IPS DF 4.7 (cell line): ENCODE measurements around the gene SERP2.

Source experiments
- DNase-seq: peaks from one replicate; pipeline ENCODE4 v3.0.0-alpha.2; 2013; ENCODE audit warnings: low spot score; ENCODE audit errors: extremely low read depth

SERP2 gene

DNA sequence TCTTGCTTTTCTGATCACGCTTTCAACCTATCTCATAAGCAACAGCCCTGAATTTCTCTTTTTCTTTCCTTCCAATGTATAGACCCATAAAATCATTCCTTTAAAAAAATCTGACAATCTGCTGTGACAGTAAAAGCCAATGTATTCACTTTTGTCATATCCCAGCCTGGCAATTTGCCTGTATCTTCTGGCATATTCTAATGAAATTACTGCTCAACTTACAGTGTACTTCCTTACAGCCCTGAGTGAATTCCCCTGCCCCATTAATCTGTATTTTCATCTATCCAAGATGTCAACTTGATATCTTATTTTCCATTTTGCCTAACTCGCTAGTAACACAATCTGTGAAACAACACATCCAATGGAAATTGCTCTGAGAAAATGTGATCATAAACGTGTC, 18.0 kb upstream of the SERP2 start:
- DNase-seq = no peak

DNA sequence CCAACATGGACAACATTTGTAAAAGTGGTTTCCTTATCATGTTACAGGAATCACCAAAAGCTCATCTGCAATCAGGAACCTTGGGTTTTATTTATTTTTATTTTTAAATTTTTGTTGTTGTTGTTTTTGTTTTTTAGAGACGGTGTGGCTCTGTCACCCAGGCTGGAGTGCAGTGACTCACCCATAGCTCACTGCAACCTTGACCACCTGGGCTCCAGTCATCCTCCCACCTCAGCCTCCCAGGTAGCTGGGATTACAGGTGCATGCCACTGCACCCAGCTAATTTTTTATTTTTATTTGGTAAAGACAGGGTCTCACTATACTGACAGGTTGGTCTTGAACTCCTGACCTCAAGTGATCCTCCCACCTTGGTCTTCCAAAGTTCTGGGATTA, 13.6 kb upstream of the SERP2 start:
- DNase-seq = no peak

DNA sequence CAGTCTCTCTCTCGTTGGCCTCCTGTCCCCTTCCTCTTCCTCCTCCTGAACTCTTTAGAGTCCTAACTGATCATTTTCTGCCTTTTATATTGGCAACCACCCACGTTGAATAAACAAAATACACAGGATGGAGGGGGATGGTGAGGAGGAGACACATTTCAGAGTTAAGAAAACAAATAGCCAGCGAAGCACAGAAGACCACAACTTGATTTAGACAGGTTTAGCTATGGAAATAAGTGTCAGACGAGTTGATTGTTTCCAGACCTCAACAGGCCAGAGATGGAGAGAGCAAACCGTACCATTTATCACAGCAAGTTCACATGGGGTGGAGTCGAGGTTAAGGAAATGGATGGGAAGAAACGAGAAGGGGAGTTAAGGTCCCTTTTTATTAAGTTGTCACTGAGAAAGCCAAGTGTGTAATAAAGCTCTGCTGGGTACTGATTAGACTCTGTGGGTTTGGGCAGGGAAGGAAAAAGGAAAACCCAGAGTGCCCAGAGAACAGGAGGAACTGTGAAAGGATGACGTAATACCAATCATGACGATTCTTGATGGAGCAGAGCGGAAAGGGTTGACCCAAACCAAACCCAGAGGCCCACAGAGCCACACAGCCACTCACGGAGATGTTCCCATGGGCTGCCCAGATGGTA, 11.1 kb upstream of the SERP2 start:
- no peak for DNase-seq

DNA sequence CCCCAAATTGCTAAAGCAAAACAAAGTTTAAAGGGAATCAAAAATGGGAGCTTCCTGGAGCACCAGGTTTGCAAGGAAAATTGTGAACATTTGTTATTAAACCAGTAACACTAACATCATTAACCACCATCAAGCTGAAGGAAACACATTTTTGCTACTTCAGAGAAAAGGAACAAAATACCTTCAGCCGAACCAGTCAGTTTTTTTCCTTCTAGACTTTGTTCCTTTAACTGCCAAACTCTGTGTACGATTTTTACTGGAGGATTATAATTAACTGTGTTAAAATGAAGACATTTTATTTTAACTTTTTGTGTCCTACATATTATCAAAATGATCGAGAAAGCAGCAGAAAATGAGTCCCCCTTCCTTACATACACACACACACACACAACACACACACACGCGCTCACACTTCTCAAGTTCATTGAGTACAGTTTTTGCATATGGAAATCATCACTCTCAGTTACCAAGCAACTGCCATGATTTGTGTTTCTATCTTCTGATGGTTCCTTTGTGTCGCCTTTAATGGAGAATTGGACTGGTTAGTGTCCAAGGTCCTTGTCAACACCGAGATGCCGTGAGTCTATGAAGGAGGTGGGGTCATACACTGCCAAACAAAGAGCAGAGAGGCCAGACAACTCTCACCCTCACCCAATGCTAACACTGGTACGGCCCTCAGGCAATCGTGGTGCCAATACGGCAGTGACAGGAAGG, 9.8 kb upstream of the SERP2 start:
- no peak for DNase-seq

DNA sequence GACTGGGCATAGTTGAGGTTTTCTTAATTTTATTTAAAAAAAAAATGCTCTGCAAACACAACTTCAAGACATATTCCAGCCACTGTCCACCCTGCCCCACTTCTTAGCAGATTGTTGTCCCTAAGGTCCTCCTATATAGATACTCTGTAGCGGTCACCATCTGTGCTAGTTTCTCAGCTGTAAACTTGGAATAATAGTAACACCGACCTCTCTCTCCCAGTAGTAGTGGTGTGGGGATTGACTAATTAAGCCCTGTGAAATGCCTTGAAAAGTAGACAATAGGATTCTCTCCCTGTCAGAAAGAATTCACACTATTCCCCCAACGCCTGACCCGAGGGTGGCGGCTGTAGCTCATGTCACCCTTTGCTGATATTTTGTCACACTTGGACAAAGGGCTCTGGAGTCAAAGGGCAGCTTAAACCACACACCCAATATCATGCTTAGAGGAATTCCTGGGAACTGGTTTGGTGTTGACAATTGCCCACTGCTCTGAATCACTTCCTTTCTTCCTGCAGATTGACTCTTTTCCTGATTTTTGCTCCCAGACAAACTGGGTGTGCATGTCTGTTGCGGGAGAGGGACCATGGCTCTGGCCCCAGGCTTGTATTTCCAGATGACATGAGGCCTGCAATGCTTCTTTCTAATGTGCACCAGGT, 9.2 kb upstream of the SERP2 start:
- no peak for DNase-seq

DNA sequence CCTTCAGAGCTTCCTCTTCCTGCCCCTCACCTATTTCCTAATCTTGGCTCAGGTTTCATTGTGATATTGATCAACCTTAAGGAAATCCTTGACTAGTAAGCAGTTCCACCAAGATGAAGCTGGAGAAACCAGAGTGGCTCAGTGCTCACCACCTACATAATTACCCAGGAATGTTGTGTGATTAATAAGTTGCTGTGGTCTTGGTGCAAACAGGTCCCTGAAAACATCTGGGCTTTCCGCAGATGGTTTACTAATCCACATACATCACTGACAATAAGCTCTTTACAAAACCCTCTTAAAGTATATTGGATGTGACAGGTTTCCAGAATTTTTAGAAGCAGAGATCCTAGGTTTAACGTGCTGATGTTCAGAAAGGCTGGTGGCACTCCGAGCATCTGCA, 8.6 kb upstream of the SERP2 start:
- no peak for DNase-seq

DNA sequence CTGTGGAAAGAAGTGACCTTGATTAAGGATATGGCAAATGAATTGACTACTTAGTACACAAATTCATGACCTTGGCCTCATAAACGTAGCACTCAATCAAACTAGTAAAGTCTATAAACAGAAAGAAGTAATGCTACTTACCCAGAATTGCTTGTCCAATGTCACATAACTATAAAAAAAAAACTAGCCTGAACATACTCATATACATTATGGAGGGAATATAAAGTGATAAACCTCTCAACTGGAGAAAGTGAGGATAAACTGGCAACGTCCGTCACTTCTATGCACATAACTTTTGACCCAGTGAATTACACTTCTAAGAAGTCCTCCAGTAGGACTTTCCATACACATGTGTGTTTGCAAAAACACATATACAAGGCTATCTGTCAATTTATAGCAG, 7.7 kb upstream of the SERP2 start:
- DNase-seq = no peak

DNA sequence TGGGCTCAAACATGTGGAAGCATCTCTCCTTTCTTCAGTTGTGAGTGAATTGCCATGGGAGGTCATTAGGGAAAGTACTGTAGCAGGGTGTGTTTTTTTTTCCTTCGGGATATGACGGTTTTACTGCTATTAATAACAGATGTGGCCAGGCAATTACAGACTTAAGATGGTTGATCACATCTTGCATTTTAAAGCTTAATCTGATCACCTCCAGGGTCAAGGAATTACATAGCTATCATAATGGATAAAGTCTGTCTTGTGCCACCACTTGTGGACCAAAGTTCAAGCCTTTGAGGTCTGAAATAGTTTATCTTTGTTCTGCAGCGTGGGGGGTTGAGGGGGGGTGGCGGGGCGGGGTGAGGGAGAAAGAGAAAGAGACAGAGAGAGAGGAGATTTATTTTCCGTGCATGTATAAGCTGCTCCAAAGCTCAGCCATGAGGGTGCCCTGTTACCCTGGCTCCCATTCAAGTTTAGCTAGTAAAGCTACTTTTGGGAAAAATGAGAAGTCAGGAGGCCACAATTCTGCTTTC, 5.5 kb upstream of the SERP2 start:
- no peak for DNase-seq

DNA sequence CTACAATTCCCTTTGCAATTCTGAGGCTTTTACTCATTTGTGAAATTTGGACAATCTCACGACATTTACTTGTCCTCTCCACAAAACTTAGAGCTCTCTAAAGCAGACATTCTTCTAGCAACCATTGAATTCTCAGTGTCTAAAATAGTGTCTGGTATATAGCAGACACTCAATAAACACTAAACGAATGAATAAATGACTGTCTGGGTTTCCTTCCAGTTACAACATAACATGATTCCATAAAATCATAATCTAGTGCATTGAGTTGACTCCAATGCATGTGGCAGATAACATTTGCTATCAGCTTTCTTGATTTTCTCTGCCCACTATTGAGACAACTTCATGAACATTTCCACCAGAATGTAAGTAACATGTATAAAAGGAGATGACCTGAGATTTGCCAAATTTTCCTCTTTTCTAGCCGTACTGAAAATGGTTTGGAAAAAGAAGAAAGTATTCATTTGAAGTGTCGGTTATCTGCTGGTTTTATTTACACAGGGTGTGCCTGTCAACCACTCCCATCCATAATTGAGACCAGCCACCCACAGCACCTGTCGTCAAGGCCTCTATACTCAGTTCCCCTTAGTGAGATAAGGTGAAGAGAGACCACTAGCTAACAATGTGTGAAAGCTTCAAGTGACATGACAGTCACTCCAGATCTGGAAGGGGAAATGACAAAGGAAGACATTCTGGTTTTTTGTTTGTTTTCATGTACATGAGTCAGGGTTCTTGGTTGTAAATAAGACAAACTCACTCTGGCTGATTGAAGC, 4.8 kb upstream of the SERP2 start:
- DNase-seq = no peak

DNA sequence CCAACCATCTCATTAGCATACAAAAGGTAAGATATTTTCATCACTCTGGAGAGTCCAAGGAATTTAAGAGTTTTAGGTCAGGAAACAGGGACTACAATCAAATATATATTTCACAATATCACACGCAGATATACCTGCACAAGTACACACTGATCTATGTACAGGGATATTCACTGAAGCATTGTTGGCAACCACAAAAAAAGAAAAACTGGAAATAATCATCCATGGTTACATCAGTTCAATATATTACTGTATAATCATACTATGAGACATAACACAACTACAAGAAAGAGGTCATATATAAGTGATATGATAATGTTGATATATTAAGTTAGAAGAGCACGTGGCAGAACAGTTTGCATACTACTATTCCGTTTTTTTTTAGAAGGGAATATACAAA, 2.2 kb upstream of the SERP2 start:
- no peak for DNase-seq

DNA sequence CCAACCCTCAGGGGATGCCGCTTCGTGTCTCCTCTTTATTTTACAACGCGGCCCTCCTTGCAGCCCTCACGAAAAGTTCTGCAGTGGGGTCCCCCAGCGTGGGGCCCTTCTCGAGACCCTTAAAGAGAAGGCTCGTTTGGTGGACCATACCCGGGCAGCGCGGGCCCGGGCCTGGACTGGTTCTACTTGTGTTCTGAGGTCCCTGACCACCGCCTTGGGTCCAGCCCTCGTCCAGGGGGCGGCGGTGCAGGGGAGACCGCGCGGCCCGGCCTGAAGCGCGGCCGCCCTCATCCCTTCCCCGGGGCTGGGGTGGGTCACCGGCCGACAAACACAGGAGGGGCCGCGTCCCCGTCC, 400 bp upstream of the SERP2 start:
- no peak for DNase-seq

DNA sequence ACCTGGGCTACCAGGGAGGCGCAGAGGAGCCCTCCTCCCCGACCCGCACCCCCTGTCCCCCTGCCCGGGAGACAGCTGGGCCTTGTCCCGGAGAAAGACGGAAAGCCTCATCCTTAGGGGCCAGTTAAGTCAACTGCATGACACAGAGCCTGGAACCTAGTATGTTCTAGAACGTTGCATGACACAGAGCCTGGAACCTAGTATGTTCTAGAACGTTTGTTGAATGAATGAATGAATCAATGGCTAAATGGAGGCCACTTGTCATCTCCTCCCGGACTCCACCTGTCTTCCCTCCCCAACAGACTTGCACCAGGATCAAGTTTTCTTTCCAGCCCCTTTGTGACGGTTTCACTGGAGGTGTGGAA, 706 bp downstream of the SERP2 start:
- DNase-seq = no peak

DNA sequence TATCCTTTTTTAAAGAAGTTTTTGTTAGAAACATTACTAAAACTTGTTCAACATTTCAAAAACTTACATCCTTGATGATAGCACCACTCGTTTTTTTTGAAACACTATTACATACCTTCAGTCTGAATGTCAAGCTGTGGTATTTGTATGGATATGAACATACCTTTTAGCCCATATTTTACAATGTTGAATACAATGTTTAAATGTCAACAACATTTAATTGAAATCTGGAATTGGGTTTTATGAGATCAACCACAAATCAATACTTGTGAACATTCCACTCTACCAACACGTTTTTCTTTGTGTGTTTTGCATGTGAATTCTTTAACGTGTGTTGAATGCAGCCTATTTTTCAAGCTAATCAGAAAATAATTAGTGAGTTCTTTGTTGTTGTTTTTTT, 4.7 kb downstream of the SERP2 start:
- no peak for DNase-seq

DNA sequence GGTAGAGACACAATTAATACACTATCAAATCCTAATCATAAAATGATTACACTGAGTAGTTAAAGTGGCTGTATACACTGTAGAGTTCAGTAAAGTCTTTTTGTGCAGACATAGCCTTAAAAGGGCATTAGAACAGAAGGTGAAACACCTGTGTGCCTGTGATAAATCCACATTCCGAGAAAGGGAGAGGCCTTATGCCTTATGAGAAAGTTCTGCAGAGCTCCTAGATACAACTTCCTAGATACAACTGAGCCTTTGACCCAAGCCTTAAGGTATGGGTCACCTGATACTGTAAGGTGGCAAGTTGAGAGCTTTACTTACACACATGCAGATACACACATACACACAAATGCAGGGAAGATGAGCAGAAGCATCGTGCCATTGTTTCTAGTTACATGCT, 6.3 kb downstream of the SERP2 start:
- DNase-seq = no peak

DNA sequence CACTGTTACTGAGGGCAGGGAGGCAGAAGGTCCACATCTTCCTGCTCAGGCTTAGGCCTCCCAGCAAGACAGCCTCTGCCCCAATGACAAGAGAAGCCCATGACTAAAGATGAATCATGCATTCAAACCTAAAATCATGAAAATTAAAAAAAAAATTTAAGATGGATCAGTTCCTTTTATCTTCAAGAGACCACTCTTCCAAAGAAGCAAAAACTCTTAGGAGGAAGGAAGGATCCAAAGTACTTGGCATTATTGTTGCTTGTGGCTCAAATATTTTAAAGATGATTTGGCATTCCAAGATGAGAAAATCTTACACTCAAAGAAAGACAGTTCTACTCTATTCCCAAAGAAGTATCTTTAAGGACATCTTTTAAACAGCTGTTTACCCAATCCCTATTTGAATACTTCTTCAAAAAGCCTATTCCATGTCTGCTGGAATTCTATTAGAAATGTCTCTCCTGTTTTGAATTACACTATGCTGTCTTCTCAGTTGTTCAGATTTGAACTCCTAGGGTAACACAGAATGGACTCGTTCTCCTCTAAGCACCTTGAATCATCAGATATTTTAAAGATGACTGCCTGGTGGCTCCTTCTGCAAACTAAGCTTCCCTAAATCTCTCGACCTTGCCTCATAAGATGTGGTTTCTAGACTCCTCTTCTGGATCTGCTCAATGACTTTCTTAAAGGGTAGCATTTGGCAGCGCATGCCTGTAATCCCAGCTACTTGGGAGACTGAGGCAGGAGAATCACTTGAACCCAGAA, 7.0 kb downstream of the SERP2 start:
- no peak for DNase-seq

DNA sequence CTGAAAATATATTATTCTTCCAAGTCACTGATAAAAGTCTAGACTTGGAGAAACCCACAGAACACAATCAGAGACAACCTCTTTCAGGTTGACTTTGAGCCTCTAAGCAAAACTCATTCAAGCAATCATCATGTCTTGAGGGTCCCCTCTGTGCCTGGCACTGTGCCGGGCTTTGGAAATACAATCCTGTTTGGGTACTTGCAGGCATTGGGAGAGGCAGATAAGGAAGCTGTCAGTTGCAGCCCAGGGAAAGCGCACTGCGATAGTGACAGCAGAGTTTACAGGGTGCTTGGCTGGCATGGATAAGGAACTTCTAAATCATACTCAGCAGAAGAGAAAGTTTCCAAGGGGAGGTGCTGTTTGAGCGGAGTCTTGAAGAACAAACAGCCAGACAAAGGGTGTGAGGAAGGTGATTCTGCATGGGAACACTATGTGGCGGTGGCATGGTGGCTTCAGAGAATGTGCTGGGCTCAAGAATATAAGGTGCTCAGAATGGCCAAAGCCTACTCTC, 9.1 kb downstream of the SERP2 start:
- no peak for DNase-seq

DNA sequence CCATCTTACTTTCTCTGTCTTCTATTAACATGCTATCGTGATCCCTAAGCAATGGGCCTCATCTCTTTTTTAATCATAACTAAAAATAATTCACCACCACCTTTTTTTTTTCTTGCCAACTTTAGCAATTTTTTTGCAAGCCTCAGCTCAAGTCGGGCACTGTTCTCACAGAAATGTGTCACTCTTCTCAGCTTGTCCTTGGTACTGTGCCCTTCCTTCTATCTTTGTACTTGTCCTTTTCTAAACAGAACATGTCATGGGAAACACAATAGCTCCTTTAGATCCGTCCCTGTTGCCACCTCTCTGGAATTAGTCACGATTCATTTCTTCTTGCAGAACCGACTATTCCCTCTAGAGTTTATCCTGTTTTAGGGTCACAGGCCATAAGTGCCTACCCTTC, 10.3 kb downstream of the SERP2 start:
- DNase-seq = no peak

DNA sequence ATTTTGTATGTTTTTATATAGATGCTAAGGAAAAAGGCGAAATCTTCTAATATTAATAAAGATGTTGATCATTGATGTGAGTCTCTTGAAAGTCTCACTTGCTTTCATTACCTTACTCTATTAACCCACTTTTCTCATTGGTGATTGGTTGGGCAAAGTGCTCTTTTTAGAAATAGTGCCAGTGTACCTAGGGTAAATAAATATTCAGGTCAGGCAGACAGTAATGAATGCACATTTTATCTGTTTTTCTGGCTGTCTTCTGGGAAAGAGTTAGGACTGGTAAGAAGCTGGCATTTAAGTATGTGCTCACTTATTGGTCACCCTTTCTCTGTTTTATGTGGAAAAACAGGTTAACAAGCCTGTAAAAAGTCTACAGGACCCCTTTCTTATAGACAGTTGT, 11.2 kb downstream of the SERP2 start:
- DNase-seq = no peak

DNA sequence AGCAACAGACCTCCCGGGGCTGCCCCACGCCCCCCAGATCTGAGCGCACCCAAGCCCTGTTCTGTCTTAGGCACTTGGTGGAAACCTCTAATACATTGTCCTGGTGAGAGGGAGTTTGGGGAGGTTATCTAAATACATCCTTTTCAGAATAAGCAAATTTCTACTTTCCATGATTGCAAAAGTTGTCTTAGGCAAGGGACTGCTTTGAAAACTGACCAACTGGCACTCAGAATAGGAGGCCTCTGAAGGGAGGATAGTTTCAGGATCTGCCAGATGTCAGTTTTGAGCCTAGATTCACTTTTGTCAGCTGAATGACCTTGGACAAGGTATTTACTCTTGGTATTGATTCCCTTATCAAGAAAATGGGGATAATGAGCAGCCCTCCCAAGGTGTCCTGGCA, 11.8 kb downstream of the SERP2 start:
- DNase-seq = no peak

DNA sequence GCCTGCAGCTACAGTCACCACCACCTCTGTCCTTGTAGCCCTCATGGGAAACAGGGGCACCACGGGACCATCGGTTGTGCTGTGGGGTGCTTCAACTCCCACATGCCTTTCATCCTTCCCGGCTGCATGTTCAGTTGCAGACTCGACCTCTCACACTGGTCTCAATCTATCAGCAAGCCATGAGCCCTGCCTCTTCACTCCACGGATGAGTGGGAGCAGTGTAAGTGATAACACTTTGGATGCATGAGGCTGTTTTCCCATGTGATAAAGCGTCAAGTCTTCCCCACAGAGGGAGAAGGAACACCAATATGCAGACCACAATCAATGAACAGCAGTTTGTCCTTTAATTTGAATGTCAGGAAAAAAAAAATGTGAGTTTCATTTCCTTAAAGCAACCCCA, 12.2 kb downstream of the SERP2 start:
- no peak for DNase-seq

DNA sequence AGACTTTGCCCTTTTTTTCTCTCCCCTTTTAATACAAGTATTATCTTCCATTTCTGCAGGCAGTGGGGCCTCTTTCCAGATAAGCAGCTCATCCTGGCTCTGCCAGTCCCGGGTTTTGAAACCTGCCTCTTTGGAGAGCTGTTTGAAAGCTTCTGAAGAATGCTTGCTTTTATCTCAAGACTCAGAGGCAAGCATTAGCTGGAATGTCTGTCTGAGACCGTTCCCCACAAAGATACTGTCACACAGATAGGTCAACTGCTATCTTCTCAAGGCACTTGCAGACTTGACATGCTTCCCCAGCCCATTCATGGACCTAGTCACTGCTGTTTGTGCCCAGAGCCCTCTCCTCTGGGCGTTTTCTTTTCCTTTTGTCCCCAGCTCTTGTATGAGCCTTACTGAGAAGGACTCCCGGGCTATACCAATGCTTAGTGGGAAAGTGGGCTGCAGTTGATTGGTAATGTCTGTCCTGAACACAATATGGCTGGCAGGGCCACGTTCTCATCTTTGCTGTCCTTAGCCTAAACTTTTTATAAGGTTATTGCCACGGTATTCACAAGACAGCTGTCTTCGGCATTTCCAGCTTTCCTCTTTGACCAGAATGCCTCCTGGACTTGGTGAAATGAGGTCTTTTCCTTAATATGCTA, 13.4 kb downstream of the SERP2 start:
- no peak for DNase-seq
